Measurements from ENCODE around the gene RAB37.

RAB37 gene

GRCh38 chr17:74736513-74737298, at the start of gene RAB37:
TSS of gene RAB37 (plus strand) at chr17:74737256. CDS start at chr17:74737273, 17 bp downstream.
- peak; percentile 36 for DNase-seq (ENCODE audit: low read depth)

- DNase-seq (ENCODE audit: low read depth) = no peak
These were observed 49.2 kb upstream of the RAB37 start for GRCh38 chr17:74687886-74688285.

- DNase-seq (ENCODE audit: low read depth) = no peak
These were observed 46.6 kb upstream of the RAB37 start for GRCh38 chr17:74690409-74690825.

- no peak for DNase-seq (ENCODE audit: low read depth)
These were observed 45.9 kb upstream of the RAB37 start for GRCh38 chr17:74691151-74691550.

GRCh38 chr17:74694081-74694480, 43.0 kb upstream of the RAB37 start:
- DNase-seq (ENCODE audit: low read depth) = no peak

GRCh38 chr17:74695629-74696028, 41.4 kb upstream of the RAB37 start:
- DNase-seq (ENCODE audit: low read depth) = no peak

- no peak for DNase-seq (ENCODE audit: low read depth)
These were observed 39.5 kb upstream of the RAB37 start for GRCh38 chr17:74697515-74697914.

GRCh38 chr17:74698069-74698468, 39.0 kb upstream of the RAB37 start:
- no peak for DNase-seq (ENCODE audit: low read depth)

GRCh38 chr17:74699236-74699635, 37.8 kb upstream of the RAB37 start:
- DNase-seq (ENCODE audit: low read depth) = no peak

GRCh38 chr17:74702116-74702871, 34.8 kb upstream of the RAB37 start:
- DNase-seq (ENCODE audit: low read depth) = no peak

- no peak for DNase-seq (ENCODE audit: low read depth)
These were observed 33.7 kb upstream of the RAB37 start for GRCh38 chr17:74703311-74703710.

- DNase-seq (ENCODE audit: low read depth) = no peak
These were observed 32.5 kb upstream of the RAB37 start for GRCh38 chr17:74704544-74704943.

- no peak for DNase-seq (ENCODE audit: low read depth)
These were observed 25.8 kb upstream of the RAB37 start for GRCh38 chr17:74711058-74711824.

- no peak for DNase-seq (ENCODE audit: low read depth)
These were observed 24.8 kb upstream of the RAB37 start for GRCh38 chr17:74712301-74712700.

- no peak for DNase-seq (ENCODE audit: low read depth)
These were observed 24.3 kb upstream of the RAB37 start, which contains the start of gene CD300LF for GRCh38 chr17:74712756-74713155. TSS of gene CD300LF (minus strand) at chr17:74712923. CDS start at chr17:74712866, 57 bp downstream.

GRCh38 chr17:74713171-74713755, 23.8 kb upstream of the RAB37 start:
- DNase-seq (ENCODE audit: low read depth) = no peak

- DNase-seq (ENCODE audit: low read depth) = no peak
These were observed 21.9 kb upstream of the RAB37 start for GRCh38 chr17:74715144-74715543.

GRCh38 chr17:74720506-74720905, 16.6 kb upstream of the RAB37 start:
- no peak for DNase-seq (ENCODE audit: low read depth)

GRCh38 chr17:74722782-74723181, 14.3 kb upstream of the RAB37 start:
- no peak for DNase-seq (ENCODE audit: low read depth)

- DNase-seq (ENCODE audit: low read depth) = no peak
These were observed 13.2 kb upstream of the RAB37 start for GRCh38 chr17:74723891-74724290.

GRCh38 chr17:74725111-74725510, 11.9 kb upstream of the RAB37 start:
- no peak for DNase-seq (ENCODE audit: low read depth)
